Endodermal cell (in vitro differentiated cells): ENCODE data around the gene AGBL3. TPM values are rescaled to one million over a fixed set of nuclear protein-coding genes. Genes with fewer than 3 reads are reported as not detected.

Source experiments
- DNase-seq: peaks from one replicate; pipeline ENCODE4 v3.0.0-alpha.2; 2017
- H3K27ac ChIP-seq: 2 replicates; pipeline ENCODE4 v1.5.1; 2013; ENCODE audit warnings: mild to moderate bottlenecking, low read depth, low read length, moderate library complexity
- H3K27me3 ChIP-seq: 2 replicates; pipeline ENCODE4 v1.6.1; 2013; ENCODE audit warnings: mild to moderate bottlenecking, low read length, moderate library complexity; ENCODE audit not compliant: insufficient read depth, control insufficient read depth, poor library complexity, severe bottlenecking
- H3K36me3 ChIP-seq: 2 replicates; pipeline ENCODE4 v1.7.0; 2013; ENCODE audit warnings: mild to moderate bottlenecking, low read length, moderate library complexity; ENCODE audit not compliant: control insufficient read depth, insufficient read depth
- H3K4me1 ChIP-seq: one replicate; pipeline ENCODE4 v1.7.0; 2013; ENCODE audit warnings: low read length; ENCODE audit not compliant: control insufficient read depth, insufficient read depth
- H3K4me3 ChIP-seq: 2 replicates; pipeline ENCODE4 v1.5.1; 2013; ENCODE audit warnings: mild to moderate bottlenecking, low read length, moderate library complexity
- H3K9ac ChIP-seq: 2 replicates; pipeline ENCODE4 v1.6.1; 2013; ENCODE audit warnings: mild to moderate bottlenecking, low read length, moderate library complexity; ENCODE audit not compliant: poor library complexity, severe bottlenecking; ENCODE audit errors: extremely low read depth
- H3K9me3 ChIP-seq: 2 replicates; pipeline ENCODE4 v1.6.1; 2013; ENCODE audit warnings: mild to moderate bottlenecking, low read length, moderate library complexity; ENCODE audit not compliant: control insufficient read depth
- H3K27ac Mint-ChIP-seq: 2 replicates; pipeline ENCODE4 v1.8.0; 2020; ENCODE audit warnings: mixed read lengths
- H3K27me3 Mint-ChIP-seq: 2 replicates; pipeline ENCODE4 v1.8.0; 2021; ENCODE audit warnings: mild to moderate bottlenecking, mixed read lengths; ENCODE audit not compliant: insufficient read depth
- H3K36me3 Mint-ChIP-seq: 2 replicates; pipeline ENCODE4 v1.8.0; 2020; ENCODE audit warnings: low read depth, mixed read lengths
- H3K4me1 Mint-ChIP-seq: 2 replicates; pipeline ENCODE4 v1.8.0; 2020; ENCODE audit warnings: mixed read lengths
- H3K4me3 Mint-ChIP-seq: 2 replicates; pipeline ENCODE4 v1.8.0; 2020; ENCODE audit warnings: mild to moderate bottlenecking, moderate library complexity, mixed read lengths
- H3K9me3 Mint-ChIP-seq: 2 replicates; pipeline ENCODE4 v1.8.0; 2020; ENCODE audit warnings: mild to moderate bottlenecking, mixed read lengths
- CTCF ChIP-seq: fragments of 200-600 bp; sonication (generic); conservative IDR thresholded peaks from 2 replicates; pipeline ENCODE4 v1.5.0; 2021; ENCODE audit warnings: antibody characterized with exemption, mild to moderate bottlenecking
- WGBS, 2 experiments: methylation state at CpG; one replicate each; pipeline versions ENCODE4 v1.1.5 to v1.1.7; 2013; ENCODE audit warnings: missing lambda C conversion rate in 2 of 2, mixed read lengths in 1 of 2; ENCODE audit not compliant: insufficient coverage in 1 of 2, insufficient read length in 1 of 2; 5-methylcytosine and 5-hydroxymethylcytosine counted together
- total RNA-seq, 2 donors: library from RNA; stranded (reverse); fragmentation: NEBNext Ultra II Directional in 1 of 2; extraction: Animal tissue kit (Norgen Biotek cat#: 25700) in 1 of 2; gene quantifications; 2 replicates in 1 of 2; 3 replicates in 1 of 2; pipeline ENCODE4 v1.2.1, GENCODE V29; 2021

The AGBL3 gene
- total RNA-seq, 2 donors from 2014 or later = 2.6 to 5.0 TPM

GRCh38 chr7:134949171-134949570, 37.1 kb upstream of the AGBL3 start:
- H3K9me3 ChIP-seq = no peaks in the 10 kb centered on the region
- Mint-ChIP-seq H3K27ac (no peak overlapping the region), H3K9me3 (no peaks in the 10 kb centered on the region), H3K4me1 (no peaks in the 10 kb centered on the region), H3K27me3 (no peaks in the 10 kb centered on the region), H3K36me3 (peaks cover 70% of the 10 kb centered on the region), H3K4me3 (no peak overlapping the region)
- DNase-seq = no peak
- no peak overlapping the region for H3K9ac ChIP-seq
- H3K36me3 ChIP-seq = peaks cover 85% of the 10 kb centered on the region
- WGBS, 2 experiments = 90 to 94% methylated on average over 3 of the region's 3 CpGs
- TF ChIP-seq CTCF = no peak
- H3K4me3 ChIP-seq = no peak overlapping the region
- H3K27ac ChIP-seq = no peak overlapping the region
- H3K4me1 ChIP-seq = no peaks in the 10 kb centered on the region
- no peaks in the 10 kb centered on the region for H3K27me3 ChIP-seq

GRCh38 chr7:134954197-134955082, 31.9 kb upstream of the AGBL3 start:
- H3K9me3 ChIP-seq = peaks cover 5% of the 10 kb centered on the region
- TF ChIP-seq CTCF = peak; percentile 81
- Mint-ChIP-seq H3K4me3 (no peak overlapping the region), H3K9me3 (no peaks in the 10 kb centered on the region), H3K4me1 (no peaks in the 10 kb centered on the region), H3K27me3 (no peaks in the 10 kb centered on the region), H3K27ac (peak overlapping the region; percentile 52), H3K36me3 (peaks cover 81% of the 10 kb centered on the region)
- H3K4me1 ChIP-seq = no peaks in the 10 kb centered on the region
- peaks cover 88% of the 10 kb centered on the region for H3K36me3 ChIP-seq
- no peak overlapping the region for H3K4me3 ChIP-seq
- no peaks in the 10 kb centered on the region for H3K27me3 ChIP-seq
- H3K9ac ChIP-seq = no peak overlapping the region
- no peak overlapping the region for H3K27ac ChIP-seq
- 86 to 91% methylated on average over 7 to 9 of the region's 9 CpGs for WGBS, 2 experiments
- no peak for DNase-seq

GRCh38 chr7:134957005-134957404, 29.3 kb upstream of the AGBL3 start:
- no peak overlapping the region for H3K27ac ChIP-seq
- Mint-ChIP-seq H3K27me3 (no peaks in the 10 kb centered on the region), H3K36me3 (peaks cover 77% of the 10 kb centered on the region), H3K27ac (no peak overlapping the region), H3K4me3 (no peak overlapping the region), H3K4me1 (no peaks in the 10 kb centered on the region), H3K9me3 (no peaks in the 10 kb centered on the region)
- WGBS, 2 experiments = 88 to 98% methylated on average over 2 to 3 of the region's 3 CpGs
- H3K27me3 ChIP-seq = no peaks in the 10 kb centered on the region
- TF ChIP-seq CTCF = no peak
- H3K9me3 ChIP-seq = peaks cover 5% of the 10 kb centered on the region
- no peaks in the 10 kb centered on the region for H3K4me1 ChIP-seq
- no peak overlapping the region for H3K9ac ChIP-seq
- no peak overlapping the region for H3K4me3 ChIP-seq
- H3K36me3 ChIP-seq = peaks cover 88% of the 10 kb centered on the region
- no peak for DNase-seq
